Esophagus muscularis mucosa (tissue), 4 donors: ENCODE results near the gene HTRA1. TPM values are rescaled to one million over a fixed set of nuclear protein-coding genes. Genes with fewer than 3 reads are reported as not detected.

Experiments
- DNase-seq: peaks from one replicate; pipeline ENCODE4 v3.0.0-alpha.2; 2017; ENCODE audit errors: extremely low spot score
- H3K27ac ChIP-seq, 4 donors: fragments of 200-600 bp; sonication (generic); replicated peaks in 1 of 4; 1 replicate in 3 of 4; 2 replicates in 1 of 4; pipeline ENCODE4 v1.5.1; 2016 to 2019; ENCODE audit warnings: mild to moderate bottlenecking in 1 of 4
- H3K27me3 ChIP-seq, 4 donors: fragments of 200-600 bp; sonication (generic); one replicate each; pipeline versions ENCODE4 v1.5.1 to v1.6.0; 2016 to 2019
- H3K36me3 ChIP-seq, 4 donors: fragments of 200-600 bp; sonication (generic); one replicate each; pipeline ENCODE4 v1.5.1; 2016 to 2019
- H3K4me1 ChIP-seq, 4 donors: fragments of 200-600 bp; sonication (generic); one replicate each; pipeline ENCODE4 v1.5.1; 2016 to 2019
- H3K4me3 ChIP-seq, 4 donors: fragments of 200-600 bp; sonication (generic); 1 replicate in 2 of 4; 2 replicates in 2 of 4; pipeline ENCODE4 v1.5.1; 2016 to 2019; ENCODE audit warnings: mild to moderate bottlenecking in 4 of 4, moderate library complexity in 1 of 4
- H3K9me3 ChIP-seq, 4 donors: fragments of 200-600 bp; sonication (generic); 1 replicate in 3 of 4; 2 replicates in 1 of 4; pipeline ENCODE4 v1.5.1; 2016 to 2019
- EP300 ChIP-seq: sonication (generic); formaldehyde crosslinking; IDR thresholded peaks from one replicate; pipeline ENCODE4 v1.6.1; 2017; ENCODE audit warnings: antibody characterized with exemption
- POLR2A ChIP-seq: fragments of 450-650 bp; IDR thresholded peaks from one replicate; pipeline ENCODE4 v1.6.1; 2017; ENCODE audit warnings: antibody characterized with exemption, moderate library complexity, mild to moderate bottlenecking, low read depth
- POLR2AphosphoS5 ChIP-seq, 2 donors: sonication (generic); formaldehyde crosslinking; IDR thresholded peaks; one replicate each; pipeline ENCODE4 v1.6.1; 2017; ENCODE audit warnings: antibody characterized with exemption in 2 of 2
- WGBS: methylation state at CpG from one replicate; pipeline ENCODE4 v1.1.5; 2018; 5-methylcytosine and 5-hydroxymethylcytosine counted together
- intact Hi-C: fragments of 100-400 bp; cut with DNase I; formaldehyde crosslinking; loops from one replicate; pipeline ENCODE4 v1.15.1; 2023
- total RNA-seq, 4 donors: library from RNA; depleted of rRNA; stranded (reverse); fragments of >200 nt; gene quantifications; one replicate each; pipeline versions ENCODE4 v1.1.0 to v1.2.1, GENCODE V29; 2016
- TF ChIP-seq, protein P1 (sequence below), 3 experiments: fragments of 200-600 bp in 2 of 3; fragments of 450-650 bp in 1 of 3; sonication (generic) in 2 of 3; IDR thresholded peaks; one replicate each; pipeline ENCODE4 v1.5.1; 2017 to 2019; ENCODE audit warnings: antibody characterized with exemption in 3 of 3, mild to moderate bottlenecking in 2 of 3, moderate library complexity in 1 of 3

The HTRA1 gene
- total RNA-seq, 4 donors from 2014 or later = 101 to 146 (median 109) TPM

- TF ChIP-seq EP300 = no peak
- TF ChIP-seq POLR2AphosphoS5 (IDR thresholded peaks at IDR 0.05) = no peak
- TF ChIP-seq POLR2A = no peak
- TF ChIP-seq, protein P1, sequence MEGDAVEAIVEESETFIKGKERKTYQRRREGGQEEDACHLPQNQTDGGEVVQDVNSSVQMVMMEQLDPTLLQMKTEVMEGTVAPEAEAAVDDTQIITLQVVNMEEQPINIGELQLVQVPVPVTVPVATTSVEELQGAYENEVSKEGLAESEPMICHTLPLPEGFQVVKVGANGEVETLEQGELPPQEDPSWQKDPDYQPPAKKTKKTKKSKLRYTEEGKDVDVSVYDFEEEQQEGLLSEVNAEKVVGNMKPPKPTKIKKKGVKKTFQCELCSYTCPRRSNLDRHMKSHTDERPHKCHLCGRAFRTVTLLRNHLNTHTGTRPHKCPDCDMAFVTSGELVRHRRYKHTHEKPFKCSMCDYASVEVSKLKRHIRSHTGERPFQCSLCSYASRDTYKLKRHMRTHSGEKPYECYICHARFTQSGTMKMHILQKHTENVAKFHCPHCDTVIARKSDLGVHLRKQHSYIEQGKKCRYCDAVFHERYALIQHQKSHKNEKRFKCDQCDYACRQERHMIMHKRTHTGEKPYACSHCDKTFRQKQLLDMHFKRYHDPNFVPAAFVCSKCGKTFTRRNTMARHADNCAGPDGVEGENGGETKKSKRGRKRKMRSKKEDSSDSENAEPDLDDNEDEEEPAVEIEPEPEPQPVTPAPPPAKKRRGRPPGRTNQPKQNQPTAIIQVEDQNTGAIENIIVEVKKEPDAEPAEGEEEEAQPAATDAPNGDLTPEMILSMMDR (IDR thresholded peaks at IDR 0.05) = no peak
- no peaks in the 10 kb centered on the region for H3K9me3 ChIP-seq
- no peaks in the 10 kb centered on the region for H3K27me3 ChIP-seq
- DNase-seq = no peak
- H3K4me3 ChIP-seq = no peak overlapping the region
- 59% methylated on average over 4 of the region's 4 CpGs for WGBS
- no peak overlapping the region for H3K27ac ChIP-seq
- no peaks in the 10 kb centered on the region for H3K4me1 ChIP-seq
- intact Hi-C loops = no loop called here
- H3K36me3 ChIP-seq = no peaks in the 10 kb centered on the region
These were observed 80.2 kb downstream of the HTRA1 start for GRCh38 chr10:122541541-122542002.

DNA sequence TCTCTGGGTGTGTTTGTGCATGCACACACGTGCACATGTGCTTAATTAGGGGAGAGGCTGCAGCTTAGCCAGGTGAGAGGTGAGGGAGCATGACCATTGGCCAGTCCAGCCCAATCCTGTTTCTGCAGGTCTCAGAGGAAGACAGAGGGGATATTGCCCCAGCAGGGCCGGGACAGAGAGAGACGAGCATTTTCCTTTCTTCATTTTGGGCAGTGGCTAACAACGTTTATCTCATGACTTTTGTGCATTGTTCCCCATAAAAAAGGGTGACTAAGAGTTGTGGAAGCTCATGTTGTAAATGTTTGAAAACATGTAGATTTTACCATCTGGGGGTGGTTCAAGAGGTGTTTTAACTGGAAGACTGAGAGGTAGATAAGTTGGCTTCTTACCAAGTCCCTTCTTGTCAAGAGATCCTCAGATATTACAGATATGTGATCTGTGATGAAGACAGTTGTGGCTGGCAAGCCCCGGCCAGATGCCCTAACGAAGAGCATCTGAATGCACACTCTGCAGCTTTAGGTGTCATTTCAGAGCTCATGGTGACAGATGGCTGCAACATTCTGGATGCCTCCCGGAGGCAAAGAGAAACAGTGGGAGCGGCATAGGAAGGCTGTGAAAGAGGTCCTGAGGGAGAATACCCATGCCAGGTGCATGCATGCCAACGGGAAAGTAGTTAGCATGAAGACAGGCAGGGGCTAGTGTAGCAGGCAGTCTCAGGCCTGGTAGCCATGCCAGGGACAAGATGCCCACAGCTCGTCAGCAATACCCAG is 82.5 kb downstream of the HTRA1 start:
- intact Hi-C loops = no loop called here
- TF ChIP-seq POLR2A (no peak), EP300 (no peak), POLR2AphosphoS5 (IDR thresholded peaks at IDR 0.05) (no peak)
- TF ChIP-seq, protein P1 (IDR thresholded peaks at IDR 0.05) = no peak
- Histone ChIP-seq H3K4me3 (no peak overlapping the region), H3K4me1 (no peaks in the 10 kb centered on the region), H3K9me3 (no peaks in the 10 kb centered on the region), H3K27me3 (no peaks in the 10 kb centered on the region), H3K36me3 (no peaks in the 10 kb centered on the region), H3K27ac (no peak overlapping the region)
- DNase-seq = no peak
- 84% methylated on average over 10 of the region's 10 CpGs for WGBS

DNA sequence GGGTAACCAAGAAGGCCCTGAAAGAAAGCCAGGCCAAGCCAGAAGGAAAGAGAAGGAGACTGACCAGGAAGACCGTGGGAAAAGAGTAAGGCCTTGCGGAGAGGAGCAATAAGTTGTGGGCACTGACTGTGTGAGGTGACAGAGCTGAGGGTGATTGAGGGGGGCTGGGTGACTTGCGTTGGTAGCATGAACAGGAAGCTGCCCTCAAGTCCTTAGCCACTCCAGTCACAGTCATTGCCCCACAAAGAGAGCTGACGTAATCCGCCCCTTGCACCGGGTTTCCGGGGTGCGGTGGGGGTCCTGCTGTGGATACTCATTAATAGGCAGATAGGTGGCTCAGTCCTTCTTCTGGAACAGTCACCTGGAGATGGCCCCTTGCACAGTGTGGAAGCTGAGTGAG is 83.1 kb downstream of the HTRA1 start:
- Histone ChIP-seq H3K27me3 (no peaks in the 10 kb centered on the region), H3K27ac (no peak overlapping the region), H3K4me3 (no peak overlapping the region), H3K9me3 (no peaks in the 10 kb centered on the region), H3K36me3 (no peaks in the 10 kb centered on the region), H3K4me1 (no peaks in the 10 kb centered on the region)
- intact Hi-C loops = no loop called here
- DNase-seq = no peak
- TF ChIP-seq POLR2A = no peak
- TF ChIP-seq EP300 = no peak
- TF ChIP-seq POLR2AphosphoS5 (IDR thresholded peaks at IDR 0.05) = no peak
- TF ChIP-seq, protein P1 (IDR thresholded peaks at IDR 0.05) = no peak
- 80% methylated on average over 8 of the region's 8 CpGs for WGBS

DNA sequence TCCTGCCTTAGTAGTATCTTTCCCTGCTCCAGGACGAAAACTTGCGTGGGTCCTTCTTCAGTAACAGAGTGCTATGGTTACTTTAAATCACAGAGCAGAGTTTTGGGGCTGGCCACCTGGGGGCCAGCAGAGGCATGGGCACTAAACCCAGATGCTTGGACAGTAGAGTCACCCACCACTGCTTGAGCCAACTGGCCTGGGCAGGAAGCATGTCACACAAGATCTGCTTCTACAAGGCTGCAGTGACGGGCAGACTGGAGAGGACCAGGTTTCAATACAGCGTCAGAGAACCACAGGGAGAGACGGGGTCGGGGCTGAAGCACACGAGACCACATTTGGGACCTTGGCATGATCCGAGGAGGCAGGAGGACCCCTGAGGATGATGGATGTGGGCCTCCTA is 84.9 kb downstream of the HTRA1 start:
- H3K9me3 ChIP-seq = no peaks in the 10 kb centered on the region
- no peaks in the 10 kb centered on the region for H3K27me3 ChIP-seq
- H3K36me3 ChIP-seq = no peaks in the 10 kb centered on the region
- H3K27ac ChIP-seq = no peak overlapping the region
- TF ChIP-seq POLR2AphosphoS5 (IDR thresholded peaks at IDR 0.05) (no peak), EP300 (no peak)
- TF ChIP-seq, protein P1 (IDR thresholded peaks at IDR 0.05) = no peak
- 95% methylated on average over 8 of the region's 8 CpGs for WGBS
- no peak overlapping the region for H3K4me3 ChIP-seq
- H3K4me1 ChIP-seq = peaks cover 0 to 3% (median 0%) of the 10 kb centered on the region in 4 donors
- intact Hi-C loops = no loop called here
- DNase-seq = no peak
